MM.1S (cell line): ENCODE data around the gene CDX1.

Experiments
- DNase-seq: peaks from one replicate; pipeline ENCODE4 v3.0.0-alpha.2; 2015
- H2AFZ ChIP-seq: fragments of 300-600 bp; sonication (generic); 2 replicates; pipeline ENCODE4 v1.6.0; 2016; ENCODE audit warnings: antibody characterized with exemption, low read length
- H3F3A ChIP-seq: fragments of 300-600 bp; sonication (generic); 2 replicates; pipeline ENCODE4 v1.6.1; 2016; ENCODE audit warnings: mild to moderate bottlenecking, antibody characterized with exemption, low read length, moderate library complexity, mixed read lengths; ENCODE audit not compliant: insufficient read depth
- H3K27ac ChIP-seq: fragments of 300-600 bp; sonication (generic); 2 replicates; pipeline ENCODE4 v1.5.1; 2016; ENCODE audit warnings: mild to moderate bottlenecking, low read length
- H3K27me3 ChIP-seq: fragments of 300-600 bp; sonication (generic); replicated peaks from 2 replicates; pipeline ENCODE4 v1.6.0; 2016; ENCODE audit warnings: low read length; ENCODE audit not compliant: insufficient read depth
- H3K36me3 ChIP-seq: fragments of 300-600 bp; sonication (generic); replicated peaks from 2 replicates; pipeline ENCODE4 v1.6.1; 2016; ENCODE audit warnings: mild to moderate bottlenecking, low read length, mixed read lengths; ENCODE audit not compliant: insufficient read depth
- H3K4me1 ChIP-seq: fragments of 300-600 bp; sonication (generic); 2 replicates; pipeline ENCODE4 v1.6.1; 2016; ENCODE audit warnings: low read length, mixed read lengths
- H3K4me2 ChIP-seq: fragments of 300-600 bp; sonication (generic); 2 replicates; pipeline ENCODE4 v1.6.0; 2016; ENCODE audit warnings: low read depth, low read length
- H3K4me3 ChIP-seq: fragments of 300-600 bp; sonication (generic); 2 replicates; pipeline ENCODE4 v1.5.1; 2016; ENCODE audit warnings: low read length, mixed read lengths
- H3K79me2 ChIP-seq: fragments of 300-600 bp; sonication (generic); 2 replicates; pipeline ENCODE4 v1.6.1; 2016; ENCODE audit warnings: mixed run types, low read length, mixed read lengths
- H3K9ac ChIP-seq: fragments of 300-600 bp; sonication (generic); 2 replicates; pipeline ENCODE4 v1.6.1; 2016; ENCODE audit warnings: low read length, mixed read lengths
- H3K9me2 ChIP-seq: fragments of 300-600 bp; sonication (generic); replicated peaks from 2 replicates; pipeline ENCODE4 v1.6.1; 2016; ENCODE audit warnings: mild to moderate bottlenecking, low read length, mixed read lengths; ENCODE audit not compliant: insufficient read depth
- H3K9me3 ChIP-seq: fragments of 300-600 bp; sonication (generic); replicated peaks from 2 replicates; pipeline ENCODE4 v1.6.1; 2016; ENCODE audit warnings: mild to moderate bottlenecking, low read length, mixed read lengths; ENCODE audit not compliant: insufficient read depth
- H4K20me1 ChIP-seq: fragments of 300-600 bp; sonication (generic); 2 replicates; pipeline ENCODE4 v1.6.1; 2016; ENCODE audit warnings: mild to moderate bottlenecking, low read length, moderate library complexity, mixed read lengths; ENCODE audit not compliant: insufficient read depth
- CTCF ChIP-seq: fragments of 300-600 bp; sonication (generic); IDR thresholded peaks from 2 replicates; pipeline ENCODE4 v1.5.1; 2016; ENCODE audit warnings: antibody characterized with exemption, low read length, mixed read lengths
- EZH2 ChIP-seq: fragments of 300-600 bp; sonication (generic); optimal IDR thresholded peaks from 2 replicates; pipeline ENCODE3; 2017; ENCODE audit warnings: low read depth, mild to moderate bottlenecking, antibody characterized with exemption, low read length, mixed read lengths
- EZH2phosphoT487 ChIP-seq: fragments of 300-600 bp; sonication (generic); IDR thresholded peaks from 2 replicates; pipeline ENCODE4 v1.6.1; 2018; ENCODE audit warnings: antibody characterized with exemption, low read length

Gene CDX1

DNA sequence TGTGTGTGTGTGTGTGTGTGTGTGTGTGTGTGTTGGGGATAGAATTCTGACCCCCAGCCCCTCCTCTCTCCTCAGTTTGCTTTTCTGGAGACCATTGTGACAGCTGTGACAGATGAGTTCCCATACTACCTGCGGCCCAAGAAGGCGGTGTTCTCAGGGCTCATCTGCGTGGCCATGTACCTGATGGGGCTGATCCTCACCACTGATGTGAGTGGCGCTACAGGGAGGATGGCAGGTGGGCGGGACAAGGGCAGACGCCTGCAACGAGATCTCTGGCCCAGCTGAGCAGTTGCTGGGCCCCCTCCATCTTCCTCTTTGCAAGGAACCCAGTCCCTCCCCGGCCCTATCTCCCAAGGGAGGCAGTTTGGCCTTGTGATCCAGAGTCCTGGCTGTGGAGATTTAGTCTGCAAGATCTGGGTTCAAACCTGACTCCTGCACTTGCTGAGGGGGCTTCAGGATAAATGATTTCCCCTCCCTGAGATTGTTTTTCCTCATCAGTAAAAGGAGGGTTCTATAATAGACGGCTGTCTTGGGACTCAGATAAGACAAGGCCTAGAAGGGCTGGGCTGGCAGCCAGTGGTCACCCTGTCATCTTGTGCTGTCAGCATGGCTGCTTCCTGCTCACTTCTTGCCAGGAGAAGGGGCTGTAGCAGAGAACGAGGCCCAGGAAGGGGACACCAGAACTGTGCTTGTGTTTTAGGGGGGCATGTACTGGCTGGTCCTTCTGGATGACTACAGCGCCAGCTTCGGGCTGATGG lies 37.4 kb downstream of the CDX1 start:
- Histone ChIP-seq H3K9me3 (no peaks in the 10 kb centered on the region), H3K36me3 (no peaks in the 10 kb centered on the region), H2AFZ (no peak overlapping the region), H3K4me1 (no peaks in the 10 kb centered on the region), H3K79me2 (no peaks in the 10 kb centered on the region), H3F3A (no peaks in the 10 kb centered on the region), H3K9me2 (no peaks in the 10 kb centered on the region), H3K9ac (no peak overlapping the region), H3K4me2 (no peak overlapping the region), H4K20me1 (no peaks in the 10 kb centered on the region), H3K4me3 (no peak overlapping the region), H3K27me3 (peaks cover 15% of the 10 kb centered on the region), H3K27ac (no peak overlapping the region)
- no peak for DNase-seq
- TF ChIP-seq EZH2 (no peak), EZH2phosphoT487 (no peak), CTCF (no peak)

- H3K27ac ChIP-seq: no peak overlapping the region
- H4K20me1 ChIP-seq: no peaks in the 10 kb centered on the region
- H3K4me3 ChIP-seq: no peak overlapping the region
- H3K9me2 ChIP-seq: no peaks in the 10 kb centered on the region
- DNase-seq: no peak
- no peaks in the 10 kb centered on the region for H3K9me3 ChIP-seq
- H3F3A ChIP-seq: no peaks in the 10 kb centered on the region
- no peak overlapping the region for H3K4me2 ChIP-seq
- H3K4me1 ChIP-seq: no peaks in the 10 kb centered on the region
- H3K9ac ChIP-seq: no peak overlapping the region
- no peaks in the 10 kb centered on the region for H3K79me2 ChIP-seq
- TF ChIP-seq CTCF: no peak
- TF ChIP-seq EZH2: no peak
- TF ChIP-seq EZH2phosphoT487: no peak
- peaks cover 17% of the 10 kb centered on the region for H3K27me3 ChIP-seq
- no peak overlapping the region for H2AFZ ChIP-seq
- H3K36me3 ChIP-seq: no peaks in the 10 kb centered on the region
Observed at GRCh38 chr5:150204590-150204960, 38.0 kb downstream of the CDX1 start.

- no peak overlapping the region for H3K4me3 ChIP-seq
- no peak for TF ChIP-seq EZH2phosphoT487
- no peak for TF ChIP-seq CTCF
- TF ChIP-seq EZH2: no peak
- no peak for DNase-seq
- H3K27ac ChIP-seq: no peak overlapping the region
- no peaks in the 10 kb centered on the region for H3K79me2 ChIP-seq
- H3K36me3 ChIP-seq: no peaks in the 10 kb centered on the region
- H3K9me3 ChIP-seq: no peaks in the 10 kb centered on the region
- H3K9ac ChIP-seq: no peak overlapping the region
- H4K20me1 ChIP-seq: no peaks in the 10 kb centered on the region
- H3K4me2 ChIP-seq: no peak overlapping the region
- H3F3A ChIP-seq: no peaks in the 10 kb centered on the region
- H3K9me2 ChIP-seq: no peaks in the 10 kb centered on the region
- H3K4me1 ChIP-seq: no peaks in the 10 kb centered on the region
- H2AFZ ChIP-seq: no peak overlapping the region
- H3K27me3 ChIP-seq: peaks cover 5% of the 10 kb centered on the region; the same call in 1 of the 2 replicates
Observed at GRCh38 chr5:150206098-150206778, 39.7 kb downstream of the CDX1 start.
